Measurements from ENCODE around the gene DIP2C. TPM values are rescaled to one million over a fixed set of nuclear protein-coding genes. Genes with fewer than 3 reads are reported as not detected.

Gene DIP2C
- total RNA-seq, 2 donors from 2014 or later, result 12.3 to 41.8 TPM

- Histone ChIP-seq H3K9me3 (no peaks in the 10 kb centered on the region), H3K27me3 (replicated peaks; ENCODE audit: insufficient read depth) (no peaks in the 10 kb centered on the region), H3K36me3 (no peaks in the 10 kb centered on the region), H3K4me1 (replicated peaks) (no peaks in the 10 kb centered on the region), H3K27ac (no peak overlapping the region), H3K4me3 (no peak overlapping the region)
- TF ChIP-seq CTCF (IDR thresholded peaks at IDR 0.05) (no peak), POLR2AphosphoS5 (IDR thresholded peaks at IDR 0.05) (no peak), POLR2A (IDR thresholded peaks at IDR 0.05) (no peak)
- WGBS, result 87% methylated on average over 20 of the region's 20 CpGs
- DNase-seq (ENCODE audit: low spot score), result peak; percentile 3
- intact Hi-C loops (cut with DNase I), result no loop called here
Observed at GRCh38 chr10:470339-471003, 219.0 kb downstream of the DIP2C start.

- no peak for TF ChIP-seq POLR2A (IDR thresholded peaks at IDR 0.05)
- TF ChIP-seq CTCF (IDR thresholded peaks at IDR 0.05), result no peak
- TF ChIP-seq POLR2AphosphoS5 (IDR thresholded peaks at IDR 0.05), result no peak
- 94% methylated on average over 10 of the region's 10 CpGs for WGBS
- intact Hi-C loops (cut with DNase I), result no loop called here
- H3K9me3 ChIP-seq, result no peaks in the 10 kb centered on the region
- H3K27me3 ChIP-seq (replicated peaks; ENCODE audit: insufficient read depth), result no peaks in the 10 kb centered on the region
- DNase-seq (ENCODE audit: low spot score), result no peak
- no peaks in the 10 kb centered on the region for H3K4me1 ChIP-seq (replicated peaks)
- no peak overlapping the region for H3K27ac ChIP-seq
- H3K36me3 ChIP-seq, result no peaks in the 10 kb centered on the region
- H3K4me3 ChIP-seq, result no peak overlapping the region
Observed at GRCh38 chr10:469947-470338, 219.5 kb downstream of the DIP2C start.

GRCh38 chr10:459743-460142 is 229.7 kb downstream of the DIP2C start:
- TF ChIP-seq CTCF (IDR thresholded peaks at IDR 0.05) (no peak), POLR2A (IDR thresholded peaks at IDR 0.05) (no peak), POLR2AphosphoS5 (IDR thresholded peaks at IDR 0.05) (no peak)
- Histone ChIP-seq H3K4me1 (replicated peaks) (no peaks in the 10 kb centered on the region), H3K9me3 (no peaks in the 10 kb centered on the region), H3K4me3 (no peak overlapping the region), H3K27me3 (replicated peaks; ENCODE audit: insufficient read depth) (no peaks in the 10 kb centered on the region), H3K27ac (no peak overlapping the region), H3K36me3 (no peaks in the 10 kb centered on the region)
- 96% methylated on average over 12 of the region's 12 CpGs for WGBS
- DNase-seq (ENCODE audit: low spot score), result no peak
- intact Hi-C loops (cut with DNase I), result no loop called here

- Histone ChIP-seq H3K4me3 (no peak overlapping the region), H3K27me3 (replicated peaks; ENCODE audit: insufficient read depth) (no peaks in the 10 kb centered on the region), H3K4me1 (replicated peaks) (no peaks in the 10 kb centered on the region), H3K36me3 (no peaks in the 10 kb centered on the region), H3K9me3 (no peaks in the 10 kb centered on the region), H3K27ac (no peak overlapping the region)
- DNase-seq (ENCODE audit: low spot score), result no peak
- TF ChIP-seq POLR2A (IDR thresholded peaks at IDR 0.05) (no peak), POLR2AphosphoS5 (IDR thresholded peaks at IDR 0.05) (no peak), CTCF (IDR thresholded peaks at IDR 0.05) (no peak)
- intact Hi-C loops (cut with DNase I), result no loop called here
- 80% methylated on average over 21 of the region's 21 CpGs for WGBS
Observed at GRCh38 chr10:458421-458851, 231.0 kb downstream of the DIP2C start.

GRCh38 chr10:456486-456885 is 233.0 kb downstream of the DIP2C start:
- Histone ChIP-seq H3K27ac (no peak overlapping the region), H3K4me3 (no peak overlapping the region), H3K27me3 (replicated peaks; ENCODE audit: insufficient read depth) (no peaks in the 10 kb centered on the region), H3K36me3 (no peaks in the 10 kb centered on the region), H3K4me1 (replicated peaks) (no peaks in the 10 kb centered on the region), H3K9me3 (no peaks in the 10 kb centered on the region)
- DNase-seq (ENCODE audit: low spot score), result no peak
- WGBS, result 77% methylated on average over 8 of the region's 8 CpGs
- intact Hi-C loops (cut with DNase I), result no loop called here
- TF ChIP-seq POLR2AphosphoS5 (IDR thresholded peaks at IDR 0.05) (no peak), CTCF (IDR thresholded peaks at IDR 0.05) (no peak), POLR2A (IDR thresholded peaks at IDR 0.05) (no peak)

Measured in prostate gland (tissue), 2 donors.